ENCODE results near the gene RARRES2. TPM values are rescaled to one million over a fixed set of nuclear protein-coding genes. Genes with fewer than 3 reads are reported as not detected.
"Not testable (repeated sequence)": the region's sequence is repeated elsewhere in the genome, so short reads cannot be mapped to it uniquely, and the experiment has no call there.

RARRES2 gene
- total RNA-seq, 1 donor from 2014 or later = 24.9 TPM

GRCh38 chr7:150317748-150318444 lies 23.5 kb downstream of the RARRES2 start:
- Mint-ChIP-seq H3K36me3 (no peaks in the 10 kb centered on the region), H3K4me1 (peaks cover 9% of the 10 kb centered on the region), H3K4me3 (no peak overlapping the region), H3K27ac (no peak overlapping the region), H3K27me3 (ENCODE audit: low read depth) (no peaks in the 10 kb centered on the region), H3K9me3 (no peaks in the 10 kb centered on the region)
- TF ChIP-seq CTCF (IDR thresholded peaks at IDR 0.05; ENCODE audit: unreplicated experiment) = no peak
- no peak for DNase-seq (ENCODE audit: low spot score in 2 of 2, unreplicated experiment in 2 of 2)

GRCh38 chr7:150316987-150317386 lies 24.4 kb downstream of the RARRES2 start:
- not testable (repeated sequence) for H3K9me3 Mint-ChIP-seq; DNase-seq (ENCODE audit: low spot score in 2 of 2, unreplicated experiment in 2 of 2); H3K36me3 Mint-ChIP-seq; H3K4me3 Mint-ChIP-seq; H3K27me3 Mint-ChIP-seq (ENCODE audit: low read depth); H3K27ac Mint-ChIP-seq
- H3K4me1 Mint-ChIP-seq = peaks cover 10% of the 10 kb centered on the region

- Mint-ChIP-seq H3K4me1 (peaks cover 4% of the 10 kb centered on the region), H3K27ac (no peak overlapping the region), H3K9me3 (no peaks in the 10 kb centered on the region), H3K36me3 (no peaks in the 10 kb centered on the region), H3K4me3 (no peak overlapping the region), H3K27me3 (ENCODE audit: low read depth) (no peaks in the 10 kb centered on the region)
- no peak for TF ChIP-seq CTCF (IDR thresholded peaks at IDR 0.05; ENCODE audit: unreplicated experiment)
- no peak for DNase-seq (ENCODE audit: low spot score in 2 of 2, unreplicated experiment in 2 of 2)
Measured at GRCh38 chr7:150314639-150315239, 26.7 kb downstream of the RARRES2 start.

- H3K4me3 Mint-ChIP-seq = no peak overlapping the region
- H3K4me1 Mint-ChIP-seq = peaks cover 4% of the 10 kb centered on the region
- TF ChIP-seq CTCF (IDR thresholded peaks at IDR 0.05; ENCODE audit: unreplicated experiment) = no peak
- H3K27me3 Mint-ChIP-seq (ENCODE audit: low read depth) = no peaks in the 10 kb centered on the region
- no peak for DNase-seq (ENCODE audit: low spot score in 2 of 2, unreplicated experiment in 2 of 2)
- H3K27ac Mint-ChIP-seq = no peak overlapping the region
- no peaks in the 10 kb centered on the region for H3K9me3 Mint-ChIP-seq
- H3K36me3 Mint-ChIP-seq = no peaks in the 10 kb centered on the region
Measured at GRCh38 chr7:150313870-150314269, 27.6 kb downstream of the RARRES2 start.

GRCh38 chr7:150313367-150313809 lies 28.0 kb downstream of the RARRES2 start:
- H3K27ac Mint-ChIP-seq = no peak overlapping the region
- peaks cover 4% of the 10 kb centered on the region for H3K4me1 Mint-ChIP-seq
- H3K36me3 Mint-ChIP-seq = no peaks in the 10 kb centered on the region
- no peaks in the 10 kb centered on the region for H3K27me3 Mint-ChIP-seq (ENCODE audit: low read depth)
- no peak for DNase-seq (ENCODE audit: low spot score in 2 of 2, unreplicated experiment in 2 of 2)
- H3K4me3 Mint-ChIP-seq = no peak overlapping the region
- TF ChIP-seq CTCF (IDR thresholded peaks at IDR 0.05; ENCODE audit: unreplicated experiment) = no peak
- no peaks in the 10 kb centered on the region for H3K9me3 Mint-ChIP-seq

- H3K36me3 Mint-ChIP-seq; H3K27ac Mint-ChIP-seq; H3K9me3 Mint-ChIP-seq; H3K4me1 Mint-ChIP-seq; DNase-seq (ENCODE audit: low spot score in 2 of 2, unreplicated experiment in 2 of 2); H3K27me3 Mint-ChIP-seq (ENCODE audit: low read depth); H3K4me3 Mint-ChIP-seq: not testable (repeated sequence)
Measured at GRCh38 chr7:150312649-150313366, 28.6 kb downstream of the RARRES2 start.

Measured in mesothelial cell of epicardium (in vitro differentiated cells).